ENCODE data around the gene ACTA2.
"Not testable (repeated sequence)": the region's sequence is repeated elsewhere in the genome, so short reads cannot be mapped to it uniquely, and the experiment has no call there.

The ACTA2 gene

GRCh38 chr10:88934900-88935672, 17.5 kb downstream of the ACTA2 start:
- H3K4me3 ChIP-seq (ENCODE audit: low read length), result no peak overlapping the region
- no peak for DNase-seq (ENCODE audit: low read depth)
- TF ChIP-seq CTCF (conservative IDR thresholded peaks at IDR 0.05; ENCODE audit: low read depth, low read length), result peak; percentile 98

- no peak overlapping the region for H3K4me3 ChIP-seq (ENCODE audit: low read length)
- no peak for DNase-seq (ENCODE audit: low read depth)
- no peak for TF ChIP-seq CTCF (conservative IDR thresholded peaks at IDR 0.05; ENCODE audit: low read depth, low read length)
These were observed 19.0 kb downstream of the ACTA2 start for GRCh38 chr10:88933564-88933963.

- TF ChIP-seq CTCF (conservative IDR thresholded peaks at IDR 0.05; ENCODE audit: low read depth, low read length), result peak; percentile 93
- DNase-seq (ENCODE audit: low read depth), result no peak
- H3K4me3 ChIP-seq (ENCODE audit: low read length), result no peak overlapping the region
These were observed 19.9 kb downstream of the ACTA2 start for GRCh38 chr10:88932539-88933256.

GRCh38 chr10:88932029-88932428, 20.5 kb downstream of the ACTA2 start:
- H3K4me3 ChIP-seq (ENCODE audit: low read length); DNase-seq (ENCODE audit: low read depth): not testable (repeated sequence)

- no peak overlapping the region for H3K4me3 ChIP-seq (ENCODE audit: low read length)
- DNase-seq (ENCODE audit: low read depth), result no peak
- TF ChIP-seq CTCF (conservative IDR thresholded peaks at IDR 0.05; ENCODE audit: low read depth, low read length), result no peak
These were observed 21.0 kb downstream of the ACTA2 start for GRCh38 chr10:88931548-88931947.

GRCh38 chr10:88928254-88928653, 24.3 kb downstream of the ACTA2 start:
- no peak for TF ChIP-seq CTCF (conservative IDR thresholded peaks at IDR 0.05; ENCODE audit: low read depth, low read length)
- H3K4me3 ChIP-seq (ENCODE audit: low read length), result no peak overlapping the region
- DNase-seq (ENCODE audit: low read depth), result no peak

GRCh38 chr10:88927416-88927690, 25.2 kb downstream of the ACTA2 start:
- no peak overlapping the region for H3K4me3 ChIP-seq (ENCODE audit: low read length)
- TF ChIP-seq CTCF (conservative IDR thresholded peaks at IDR 0.05; ENCODE audit: low read depth, low read length), result no peak
- DNase-seq (ENCODE audit: low read depth), result no peak

Measured in retinal pigment epithelial cell (primary cell).